Upper lobe of left lung (tissue), 4 donors: ENCODE measurements around the gene CASP8.

ENCODE experiments used
- CTCF ChIP-seq, 6 experiments: fragments of 450-650 bp in 4 of 6; fragments of 200-600 bp in 2 of 6; sonication (generic) in 2 of 6; IDR thresholded peaks; one replicate each; pipeline ENCODE4 v1.5.1; 2016 to 2019; ENCODE audit warnings: antibody characterized with exemption in 6 of 6
- EP300 ChIP-seq, 4 donors: sonication (generic); formaldehyde crosslinking; IDR thresholded peaks; one replicate each; pipeline ENCODE4 v1.5.1; 2017; ENCODE audit warnings: antibody characterized with exemption in 4 of 4, control low read depth in 2 of 4
- POLR2A ChIP-seq, 4 donors: fragments of 450-650 bp; IDR thresholded peaks; one replicate each; pipeline ENCODE4 v1.5.1; 2016 to 2017; ENCODE audit warnings: antibody characterized with exemption in 4 of 4, mild to moderate bottlenecking in 2 of 4
- POLR2AphosphoS5 ChIP-seq, 2 donors: sonication (generic); formaldehyde crosslinking; IDR thresholded peaks; one replicate each; pipeline ENCODE4 v1.5.1; 2017; ENCODE audit warnings: antibody characterized with exemption in 2 of 2

- TF ChIP-seq CTCF (IDR thresholded peaks at IDR 0.05) (no peak), POLR2AphosphoS5 (IDR thresholded peaks at IDR 0.05) (no peak), POLR2A (IDR thresholded peaks at IDR 0.05) (no peak), EP300 (IDR thresholded peaks at IDR 0.05) (no peak)
Measured at GRCh38 chr2:201234663-201235135, 25.6 kb upstream of the CASP8 start.
